Measurements from ENCODE around the gene MAPK8.

GRCh38 chr10:48307711-48308018, 1.2 kb downstream of the MAPK8 start:
- TF ChIP-seq, protein P1, sequence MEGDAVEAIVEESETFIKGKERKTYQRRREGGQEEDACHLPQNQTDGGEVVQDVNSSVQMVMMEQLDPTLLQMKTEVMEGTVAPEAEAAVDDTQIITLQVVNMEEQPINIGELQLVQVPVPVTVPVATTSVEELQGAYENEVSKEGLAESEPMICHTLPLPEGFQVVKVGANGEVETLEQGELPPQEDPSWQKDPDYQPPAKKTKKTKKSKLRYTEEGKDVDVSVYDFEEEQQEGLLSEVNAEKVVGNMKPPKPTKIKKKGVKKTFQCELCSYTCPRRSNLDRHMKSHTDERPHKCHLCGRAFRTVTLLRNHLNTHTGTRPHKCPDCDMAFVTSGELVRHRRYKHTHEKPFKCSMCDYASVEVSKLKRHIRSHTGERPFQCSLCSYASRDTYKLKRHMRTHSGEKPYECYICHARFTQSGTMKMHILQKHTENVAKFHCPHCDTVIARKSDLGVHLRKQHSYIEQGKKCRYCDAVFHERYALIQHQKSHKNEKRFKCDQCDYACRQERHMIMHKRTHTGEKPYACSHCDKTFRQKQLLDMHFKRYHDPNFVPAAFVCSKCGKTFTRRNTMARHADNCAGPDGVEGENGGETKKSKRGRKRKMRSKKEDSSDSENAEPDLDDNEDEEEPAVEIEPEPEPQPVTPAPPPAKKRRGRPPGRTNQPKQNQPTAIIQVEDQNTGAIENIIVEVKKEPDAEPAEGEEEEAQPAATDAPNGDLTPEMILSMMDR (IDR thresholded peaks at IDR 0.05): no peak
- TF ChIP-seq POLR2AphosphoS5 (IDR thresholded peaks at IDR 0.05) (no peak), POLR2A (IDR thresholded peaks at IDR 0.05) (no peak), EP300 (IDR thresholded peaks at IDR 0.05) (no peak)
